HFF-Myc (cell line): ENCODE data around the gene RNF215.

Experiments used
- DNase-seq: peaks from one replicate; pipeline ENCODE4 v3.0.0-alpha.2; 2011; ENCODE audit warnings: low read depth; ENCODE audit errors: extremely low read depth
- H3K4me3 ChIP-seq: replicated peaks from 2 replicates; pipeline ENCODE4 v1.5.1; 2011; ENCODE audit warnings: low read depth, mild to moderate bottlenecking, control low read depth, low read length
- TF ChIP-seq, protein P1 (sequence below): IDR thresholded peaks from 2 replicates; pipeline ENCODE4 v1.5.1; 2012; ENCODE audit warnings: mild to moderate bottlenecking, low read depth, low read length, control low read depth; ENCODE audit errors: missing control alignments

RNF215 gene

GRCh38 chr22:30385942-30386341, 1.3 kb downstream of the RNF215 start:
- DNase-seq = no peak
- H3K4me3 ChIP-seq = no peak overlapping the region
- TF ChIP-seq, protein P1, sequence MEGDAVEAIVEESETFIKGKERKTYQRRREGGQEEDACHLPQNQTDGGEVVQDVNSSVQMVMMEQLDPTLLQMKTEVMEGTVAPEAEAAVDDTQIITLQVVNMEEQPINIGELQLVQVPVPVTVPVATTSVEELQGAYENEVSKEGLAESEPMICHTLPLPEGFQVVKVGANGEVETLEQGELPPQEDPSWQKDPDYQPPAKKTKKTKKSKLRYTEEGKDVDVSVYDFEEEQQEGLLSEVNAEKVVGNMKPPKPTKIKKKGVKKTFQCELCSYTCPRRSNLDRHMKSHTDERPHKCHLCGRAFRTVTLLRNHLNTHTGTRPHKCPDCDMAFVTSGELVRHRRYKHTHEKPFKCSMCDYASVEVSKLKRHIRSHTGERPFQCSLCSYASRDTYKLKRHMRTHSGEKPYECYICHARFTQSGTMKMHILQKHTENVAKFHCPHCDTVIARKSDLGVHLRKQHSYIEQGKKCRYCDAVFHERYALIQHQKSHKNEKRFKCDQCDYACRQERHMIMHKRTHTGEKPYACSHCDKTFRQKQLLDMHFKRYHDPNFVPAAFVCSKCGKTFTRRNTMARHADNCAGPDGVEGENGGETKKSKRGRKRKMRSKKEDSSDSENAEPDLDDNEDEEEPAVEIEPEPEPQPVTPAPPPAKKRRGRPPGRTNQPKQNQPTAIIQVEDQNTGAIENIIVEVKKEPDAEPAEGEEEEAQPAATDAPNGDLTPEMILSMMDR = no peak

DNA sequence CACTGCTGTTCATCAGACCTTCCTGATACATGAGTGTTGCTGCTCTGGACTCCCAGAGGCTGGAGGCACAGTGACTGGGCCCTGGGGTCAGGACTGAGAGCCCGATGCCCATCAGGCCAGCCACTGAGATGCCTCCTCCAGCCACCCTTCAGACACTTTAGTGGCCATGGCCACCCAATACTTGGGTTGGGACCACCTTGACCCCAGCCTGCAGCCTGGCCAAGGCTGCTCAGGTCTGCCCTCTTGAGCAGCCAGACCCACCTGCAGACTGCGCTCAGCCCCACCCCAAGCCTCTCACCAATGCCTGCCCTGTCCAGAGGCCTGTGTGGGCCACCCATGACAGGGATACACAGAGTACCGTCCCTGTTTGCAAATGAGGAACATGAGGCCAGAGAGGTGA, 4.2 kb downstream of the RNF215 start:
- DNase-seq = no peak
- H3K4me3 ChIP-seq = no peak overlapping the region

DNA sequence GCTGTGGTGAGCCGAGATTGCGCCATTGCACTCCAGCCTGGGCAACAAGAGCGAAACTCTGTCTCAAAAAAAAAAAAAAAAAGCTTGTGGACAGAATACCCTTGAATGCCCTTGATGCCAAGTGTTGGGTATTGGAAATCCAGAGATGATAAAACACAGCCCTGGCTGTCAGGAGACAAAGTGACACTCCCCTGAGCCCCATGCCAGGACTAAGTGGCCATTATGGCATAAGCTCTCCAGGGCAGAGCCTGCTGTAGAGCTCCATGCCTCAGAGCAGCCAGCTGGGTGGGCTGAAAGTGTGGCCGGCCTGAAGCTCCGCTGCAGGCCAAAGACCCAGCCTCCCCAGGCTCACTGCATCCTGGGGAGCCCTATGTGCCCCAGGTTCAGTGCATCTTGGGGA, 4.9 kb downstream of the RNF215 start:
- TF ChIP-seq, protein P1 = no peak
- no peak for DNase-seq
- no peak overlapping the region for H3K4me3 ChIP-seq

More for the DNA sequence above, 4.2 kb downstream of the RNF215 start:
- TF ChIP-seq, protein P1 = no peak

DNA sequence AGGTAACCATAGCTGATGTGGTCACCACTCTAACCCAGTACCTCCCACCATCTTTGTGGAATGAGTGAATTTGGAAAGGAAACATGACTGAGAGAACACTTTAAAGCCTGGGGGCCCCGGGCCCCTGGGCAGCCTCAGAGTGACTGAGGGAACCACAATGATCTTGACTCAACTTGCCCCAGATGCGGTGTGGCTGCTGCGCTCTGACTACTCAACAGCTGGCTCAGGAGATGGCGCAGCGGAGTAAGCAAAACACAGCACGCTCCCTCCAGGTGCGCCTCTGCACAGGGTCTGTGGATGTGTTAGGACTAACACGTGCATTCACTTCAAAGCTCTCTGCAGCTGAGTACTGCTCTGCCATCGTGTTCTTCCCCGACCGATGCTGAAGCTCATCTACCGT, 5.9 kb downstream of the RNF215 start:
- TF ChIP-seq, protein P1 = no peak
- no peak for DNase-seq
- H3K4me3 ChIP-seq = no peak overlapping the region

DNA sequence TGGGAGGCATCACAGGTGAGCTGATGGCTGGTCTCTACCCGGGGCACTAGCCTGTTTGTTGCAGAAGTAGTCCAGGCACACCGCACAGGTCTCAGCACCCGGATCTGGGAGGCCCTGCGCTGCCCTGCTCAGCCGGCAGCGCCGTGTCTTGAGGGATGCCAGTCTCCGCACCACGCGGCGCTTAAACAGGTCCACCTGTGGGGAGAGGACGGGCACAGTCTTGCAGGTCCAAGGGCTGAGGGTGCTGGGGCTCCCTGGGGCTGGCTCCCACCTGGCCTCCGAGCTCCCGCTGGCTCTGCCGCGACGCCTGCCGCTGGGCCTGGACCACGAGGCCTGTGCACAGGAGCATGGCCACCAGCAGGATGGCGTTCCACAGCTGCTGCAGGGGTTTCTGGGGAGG, 7.2 kb downstream of the RNF215 start:
- TF ChIP-seq, protein P1 = no peak
- no peak overlapping the region for H3K4me3 ChIP-seq
- DNase-seq = no peak

- no peak for DNase-seq
- H3K4me3 ChIP-seq = no peak overlapping the region
- TF ChIP-seq, protein P1 = no peak
Observed at GRCh38 chr22:30375312-30375849, 11.8 kb downstream of the RNF215 start.
